ENCODE results near the gene MAPK8IP2.
A peak's percentile ranks its signal among the peaks of the same experiment; 100 is the strongest.
"Not testable (repeated sequence)": the region's sequence is repeated elsewhere in the genome, so short reads cannot be mapped to it uniquely, and the experiment has no call there.

The MAPK8IP2 gene

DNA sequence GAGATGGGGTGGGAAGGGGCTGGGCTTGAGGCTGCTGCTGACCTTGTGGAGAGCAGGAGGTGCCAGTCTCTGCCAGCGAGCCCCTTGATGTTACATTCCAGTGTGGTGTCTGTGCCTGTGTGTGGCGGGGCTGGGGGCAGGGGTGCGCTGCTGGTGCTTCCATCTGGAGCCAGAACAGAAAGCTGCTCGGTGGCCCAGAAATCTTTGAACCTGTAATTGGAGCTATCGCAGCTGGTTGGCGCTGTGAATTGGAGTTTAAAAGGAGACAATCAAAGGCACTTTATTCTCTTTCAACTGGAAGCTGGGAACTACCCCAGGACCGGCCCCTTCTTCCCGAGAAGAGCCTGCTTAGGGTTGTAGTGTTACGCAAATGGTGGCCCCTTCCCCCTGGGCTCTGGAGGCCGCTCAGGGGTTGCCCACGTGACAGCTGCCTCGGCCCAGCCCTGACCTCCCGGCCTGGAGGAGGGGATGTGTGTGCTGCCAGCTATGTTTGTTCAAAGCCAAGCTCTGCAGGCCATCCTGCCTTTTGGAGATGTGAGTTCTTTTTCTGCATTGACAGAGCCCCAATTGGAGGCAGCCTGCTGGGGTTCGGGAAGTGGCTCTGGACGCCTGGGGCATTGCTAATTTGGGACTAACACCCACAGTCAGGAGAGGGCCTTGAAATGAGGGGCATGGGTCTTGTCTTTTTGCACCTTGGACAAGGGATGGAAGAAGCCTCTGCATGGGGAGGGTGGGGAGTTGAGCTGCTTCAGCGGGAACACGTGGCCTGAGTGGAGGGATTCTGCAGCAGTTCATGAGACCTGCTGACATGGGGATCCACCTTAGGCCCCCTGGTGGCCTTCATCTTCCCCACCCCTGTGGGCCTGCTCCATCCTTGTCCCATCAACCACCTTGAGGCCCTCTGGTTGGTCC lies 41.4 kb downstream of the MAPK8IP2 start:
- no peak for DNase-seq

DNA sequence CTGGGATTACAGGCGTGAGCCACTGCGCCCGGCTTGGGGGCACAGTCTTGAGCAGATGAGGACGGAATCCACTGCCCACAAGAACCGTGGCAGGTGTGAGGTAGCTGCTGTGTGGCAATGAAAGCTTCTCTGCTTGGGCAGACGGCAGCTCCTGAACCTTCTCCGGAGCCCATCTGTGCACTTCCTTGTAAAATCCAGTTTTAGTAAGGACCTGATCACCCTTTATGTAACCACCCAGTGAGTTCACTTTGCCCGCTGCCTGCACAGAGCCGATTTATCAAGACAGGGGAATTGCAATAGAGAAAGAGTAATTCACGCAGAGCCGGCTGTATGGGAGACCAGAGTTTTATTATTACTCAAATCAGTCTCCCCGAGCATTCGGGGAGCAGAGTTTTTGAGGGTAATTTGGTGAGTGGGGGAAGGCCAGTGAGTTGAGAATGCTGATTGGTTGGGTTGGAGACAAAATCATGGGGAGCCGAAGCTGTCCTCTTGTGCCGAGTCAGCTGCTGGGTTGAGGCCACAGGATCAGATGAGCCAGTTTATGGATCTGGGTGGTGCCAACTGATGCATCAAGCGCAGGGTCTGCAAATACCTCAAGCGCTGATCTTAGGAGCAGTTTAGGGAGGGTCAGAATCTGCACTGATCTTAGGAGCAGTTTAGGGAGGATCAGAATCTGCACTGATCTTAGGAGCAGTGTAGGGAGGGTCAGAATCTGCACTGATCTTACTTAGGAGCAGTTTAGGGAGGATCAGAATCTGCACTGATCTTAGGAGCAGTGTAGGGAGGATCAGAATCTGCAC lies 42.6 kb downstream of the MAPK8IP2 start:
- DNase-seq: not testable (repeated sequence)

DNA sequence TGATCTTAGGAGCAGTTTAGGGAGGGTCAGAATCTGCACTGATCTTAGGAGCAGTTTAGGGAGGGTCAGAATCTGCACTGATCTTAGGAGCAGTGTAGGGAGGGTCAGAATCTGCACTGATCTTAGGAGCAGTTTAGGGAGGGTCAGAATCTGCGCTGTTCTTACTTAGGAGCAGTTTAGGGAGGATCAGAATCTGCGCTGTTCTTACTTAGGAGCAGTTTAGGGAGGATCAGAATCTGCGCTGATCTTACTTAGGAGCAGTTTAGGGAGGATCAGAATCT lies 43.2 kb downstream of the MAPK8IP2 start:
- DNase-seq: not testable (repeated sequence)

DNA sequence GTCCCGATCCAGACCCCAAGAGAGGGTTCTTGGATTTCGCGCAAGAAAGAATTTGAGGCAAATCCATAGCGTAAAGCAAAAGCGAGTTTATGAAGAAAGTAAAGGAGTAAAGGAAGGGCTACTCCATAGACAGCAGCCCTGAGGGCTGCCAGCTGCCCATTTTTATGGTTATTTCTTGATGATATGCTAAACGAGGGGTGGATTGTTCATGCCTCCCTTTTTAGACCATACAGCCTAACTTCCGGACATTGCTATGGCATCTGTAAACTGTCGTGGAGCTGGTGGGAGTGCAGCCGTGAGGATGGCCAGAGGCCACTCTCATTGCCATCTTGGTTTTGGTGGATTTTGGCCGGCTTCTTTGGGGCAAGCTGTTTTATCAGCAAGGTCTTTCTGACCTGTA lies 52.7 kb downstream of the MAPK8IP2 start:
- no peak for DNase-seq

DNA sequence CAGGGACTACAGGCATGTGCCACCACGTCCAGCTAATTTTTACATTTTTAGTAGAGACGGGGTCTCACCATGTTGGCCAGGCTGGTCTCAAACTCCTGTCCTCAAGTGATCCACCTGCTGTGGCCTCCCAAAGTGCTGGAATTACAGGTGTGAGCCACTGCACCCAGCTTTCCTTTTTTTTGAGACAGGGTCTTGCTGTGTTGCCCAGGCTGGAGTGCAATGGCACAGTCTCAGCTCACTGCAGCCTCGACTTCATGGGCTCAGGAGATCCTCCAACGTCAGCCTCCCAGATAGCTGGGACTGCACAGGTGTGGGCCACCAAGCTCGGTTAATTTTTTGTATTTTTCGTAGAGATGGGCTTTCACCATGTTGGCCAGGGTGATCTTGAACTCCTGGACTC lies 54.1 kb downstream of the MAPK8IP2 start:
- DNase-seq: not testable (repeated sequence)

DNA sequence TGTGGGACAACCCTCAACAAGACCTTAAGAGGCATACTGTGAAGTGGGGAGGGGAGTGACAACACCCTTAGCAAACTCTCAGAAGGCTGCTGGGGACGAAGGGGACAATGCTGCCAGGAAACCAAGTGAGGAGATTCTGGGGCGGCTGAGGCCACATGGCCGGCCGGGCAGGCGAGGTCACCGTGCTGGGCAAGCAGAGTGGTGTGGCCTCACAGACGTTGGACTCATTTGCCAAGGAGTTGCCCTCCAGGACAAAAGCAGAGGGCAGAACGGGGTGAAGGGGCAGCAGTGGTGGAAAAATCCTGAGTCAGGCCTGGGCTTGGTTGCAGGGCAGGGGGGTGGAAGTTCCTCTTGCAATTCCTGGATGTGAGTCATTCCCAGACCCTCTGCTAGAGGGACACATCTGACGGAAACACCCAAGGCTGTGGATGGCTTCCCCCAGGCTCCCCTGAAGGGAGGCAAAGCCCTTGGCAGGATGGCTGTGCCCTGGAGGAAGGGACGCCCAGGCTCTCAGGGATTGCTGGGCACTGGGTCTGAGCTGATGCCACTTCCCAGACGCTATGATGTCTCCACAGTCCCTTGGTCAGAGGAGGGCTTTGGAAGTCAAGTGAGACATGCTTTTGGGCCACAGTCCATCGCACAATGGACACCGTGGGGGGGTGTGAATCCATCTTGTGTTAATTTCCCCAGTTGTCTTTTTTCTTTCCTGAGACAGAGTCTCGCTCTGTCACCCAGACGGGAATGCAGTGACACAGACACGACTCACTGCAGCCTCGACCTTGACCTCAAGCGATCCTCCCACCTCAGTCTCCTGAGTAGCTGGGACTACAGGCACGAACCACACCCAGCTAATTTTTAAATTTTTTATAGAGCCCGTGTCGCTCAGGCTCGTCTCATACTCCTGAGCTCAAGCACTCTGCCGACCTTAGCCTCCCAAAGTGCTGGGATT lies 55.8 kb downstream of the MAPK8IP2 start:
- DNase-seq: peak; percentile 34 to 49

DNA sequence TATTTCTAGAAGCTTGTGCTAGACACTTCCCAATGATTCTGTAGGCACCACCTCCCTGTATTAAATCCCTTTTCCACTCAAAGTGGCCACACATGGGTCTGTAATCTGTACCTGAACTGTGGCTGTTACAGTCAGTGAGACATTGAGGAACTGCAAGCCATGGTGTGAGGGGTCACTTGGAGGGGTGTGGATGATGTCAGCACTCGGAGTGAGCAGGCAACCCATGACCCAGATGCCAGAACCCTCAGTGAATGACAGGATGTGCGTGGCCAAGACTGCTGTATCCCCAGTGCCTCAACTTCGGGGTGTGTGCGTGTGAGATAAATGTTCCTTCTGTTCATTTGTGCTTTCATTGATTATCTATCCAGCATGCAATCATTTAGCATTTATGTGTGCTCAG lies 57.3 kb downstream of the MAPK8IP2 start:
- DNase-seq: no peak

DNA sequence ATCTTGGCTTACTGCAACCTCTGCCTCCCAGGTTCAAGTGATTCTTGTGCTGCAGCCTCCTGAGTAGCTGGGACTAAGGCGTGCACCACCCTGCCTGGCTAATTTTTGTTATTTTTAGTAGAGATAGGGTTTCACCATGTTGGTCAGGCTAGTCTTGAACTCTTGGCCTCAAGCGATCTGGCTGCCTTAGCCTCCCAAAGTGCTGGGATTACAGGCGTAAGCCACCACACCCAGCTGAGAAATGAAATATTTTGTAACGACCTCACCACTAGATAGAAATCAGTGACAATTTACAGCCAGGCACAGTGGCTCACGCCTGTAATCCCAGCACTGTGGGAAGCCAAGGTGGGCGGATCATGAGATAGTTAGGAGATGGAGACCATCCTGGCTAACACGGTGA lies 59.1 kb downstream of the MAPK8IP2 start:
- not testable (repeated sequence) for DNase-seq

DNA sequence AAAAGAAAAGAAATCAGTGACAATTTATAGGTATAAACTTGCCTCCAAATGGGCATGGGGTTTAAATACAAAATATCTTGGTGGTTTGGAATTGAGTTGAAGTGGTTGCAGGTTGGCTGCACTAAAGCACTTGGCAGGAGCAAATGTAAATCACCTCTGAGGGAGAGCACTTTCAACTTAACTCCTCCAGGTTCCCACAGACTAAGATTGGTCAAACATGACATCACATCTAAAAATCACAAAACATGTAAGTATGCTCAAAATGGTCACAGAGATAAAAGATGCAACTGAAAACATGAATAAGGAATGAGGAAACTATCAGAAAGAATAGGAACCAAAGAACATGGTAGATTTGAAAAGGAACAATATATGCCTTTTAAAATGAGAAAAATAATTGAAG lies 59.7 kb downstream of the MAPK8IP2 start:
- no peak for DNase-seq
